Calu3 (cell line): Measurements from ENCODE around the gene ICOSLG. TPM values are rescaled to one million over a fixed set of nuclear protein-coding genes. Genes with fewer than 3 reads are reported as not detected.
"Not testable (repeated sequence)": the region's sequence is repeated elsewhere in the genome, so short reads cannot be mapped to it uniquely, and the experiment has no call there.

ENCODE experiments used
- BruUV-seq: library from RNA; stranded (reverse); fragments of 400-500 nt; replicated peaks from 2 replicates; lab custom pipeline; 2021; lab: Mats Ljungman, UMichigan
- CTCF ChIA-PET: fragments of 300-600 bp; sonication (Branson Sonifier 250); formaldehyde crosslinking; loops from one replicate; lab custom pipeline; 2022; ENCODE audit warnings: antibody characterized with exemption; lab: Charles Lee
- DNase-seq: peaks from one replicate; pipeline ENCODE4 v3.0.0; 2022
- H3K27ac Mint-ChIP-seq: one replicate; pipeline ENCODE4 v1.8.0; 2022; ENCODE audit warnings: mixed read lengths; ENCODE audit not compliant: unreplicated experiment
- H3K27me3 Mint-ChIP-seq: one replicate; pipeline ENCODE4 v1.8.0; 2022; ENCODE audit warnings: mixed read lengths; ENCODE audit not compliant: unreplicated experiment
- H3K36me3 Mint-ChIP-seq: one replicate; pipeline ENCODE4 v1.8.0; 2022; ENCODE audit warnings: mild to moderate bottlenecking, moderate library complexity, mixed read lengths; ENCODE audit not compliant: insufficient read depth, unreplicated experiment
- H3K4me1 Mint-ChIP-seq: one replicate; pipeline ENCODE4 v1.8.0; 2022; ENCODE audit warnings: mild to moderate bottlenecking, low read depth, mixed read lengths; ENCODE audit not compliant: unreplicated experiment
- H3K4me3 Mint-ChIP-seq: one replicate; pipeline ENCODE4 v1.8.0; 2022; ENCODE audit warnings: mild to moderate bottlenecking, low read depth, moderate library complexity, mixed read lengths; ENCODE audit not compliant: unreplicated experiment
- H3K9me3 Mint-ChIP-seq: one replicate; pipeline ENCODE4 v1.8.0; 2022; ENCODE audit warnings: low read depth, mixed read lengths; ENCODE audit not compliant: unreplicated experiment
- intact Hi-C: fragments of 100-400 bp; cut with micrococcal nuclease; formaldehyde crosslinking; loops from one replicate; pipeline ENCODE4 v1.10.0; 2022; ENCODE audit not compliant: unreplicated experiment
- total RNA-seq: library from RNA; stranded (reverse); gene quantifications from 2 replicates; pipeline ENCODE4 v1.2.3, GENCODE V29; 2022
- TF ChIP-seq, protein P1 (sequence below): fragments of 200-600 bp; IDR thresholded peaks from one replicate; pipeline ENCODE4 v1.8.0; 2022; ENCODE audit warnings: antibody characterized with exemption; ENCODE audit not compliant: unreplicated experiment

The ICOSLG gene
- total RNA-seq, 1 experiment from 2014 or later = 3.4 TPM

DNA sequence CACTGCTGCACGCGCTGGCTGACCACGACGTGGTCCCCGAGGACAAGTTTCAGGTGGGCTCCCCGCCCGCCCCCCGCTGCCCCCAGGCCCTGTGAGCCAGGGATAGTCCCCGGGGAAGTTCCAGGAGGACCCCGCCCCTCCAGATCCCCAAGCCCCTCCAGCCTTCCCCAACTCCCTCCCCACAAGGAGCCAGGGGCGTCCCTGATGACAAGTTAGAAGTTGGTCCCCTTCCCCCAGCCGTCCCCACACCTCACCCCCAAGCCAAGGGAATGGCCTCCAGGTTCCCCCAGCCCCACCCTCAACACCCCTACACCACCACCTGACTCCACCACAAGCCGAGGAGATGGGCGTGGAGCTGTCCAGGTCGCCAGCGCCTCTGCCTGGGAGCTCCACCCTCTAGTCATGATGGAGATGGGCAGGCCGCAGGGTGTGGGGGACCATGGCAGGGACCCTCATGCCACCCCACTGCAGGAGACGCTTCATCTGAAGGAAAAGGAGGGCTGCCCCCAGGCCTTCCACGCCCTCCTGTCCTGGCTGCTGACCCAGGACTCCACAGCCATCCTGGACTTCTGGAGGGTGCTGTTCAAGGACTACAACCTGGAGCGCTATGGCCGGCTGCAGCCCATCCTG lies 45.5 kb upstream of the ICOSLG start:
- no TSS peak for BruUV-seq
- Mint-ChIP-seq H3K4me3 (no peak overlapping the region), H3K27me3 (peaks cover 66% of the 10 kb centered on the region), H3K27ac (no peak overlapping the region), H3K36me3 (peaks cover 8% of the 10 kb centered on the region), H3K4me1 (no peaks in the 10 kb centered on the region), H3K9me3 (no peaks in the 10 kb centered on the region)
- DNase-seq = no peak
- TF ChIP-seq, protein P1, sequence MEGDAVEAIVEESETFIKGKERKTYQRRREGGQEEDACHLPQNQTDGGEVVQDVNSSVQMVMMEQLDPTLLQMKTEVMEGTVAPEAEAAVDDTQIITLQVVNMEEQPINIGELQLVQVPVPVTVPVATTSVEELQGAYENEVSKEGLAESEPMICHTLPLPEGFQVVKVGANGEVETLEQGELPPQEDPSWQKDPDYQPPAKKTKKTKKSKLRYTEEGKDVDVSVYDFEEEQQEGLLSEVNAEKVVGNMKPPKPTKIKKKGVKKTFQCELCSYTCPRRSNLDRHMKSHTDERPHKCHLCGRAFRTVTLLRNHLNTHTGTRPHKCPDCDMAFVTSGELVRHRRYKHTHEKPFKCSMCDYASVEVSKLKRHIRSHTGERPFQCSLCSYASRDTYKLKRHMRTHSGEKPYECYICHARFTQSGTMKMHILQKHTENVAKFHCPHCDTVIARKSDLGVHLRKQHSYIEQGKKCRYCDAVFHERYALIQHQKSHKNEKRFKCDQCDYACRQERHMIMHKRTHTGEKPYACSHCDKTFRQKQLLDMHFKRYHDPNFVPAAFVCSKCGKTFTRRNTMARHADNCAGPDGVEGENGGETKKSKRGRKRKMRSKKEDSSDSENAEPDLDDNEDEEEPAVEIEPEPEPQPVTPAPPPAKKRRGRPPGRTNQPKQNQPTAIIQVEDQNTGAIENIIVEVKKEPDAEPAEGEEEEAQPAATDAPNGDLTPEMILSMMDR = no peak
- CTCF ChIA-PET = no interaction called here
- intact Hi-C loops = no loop called here

DNA sequence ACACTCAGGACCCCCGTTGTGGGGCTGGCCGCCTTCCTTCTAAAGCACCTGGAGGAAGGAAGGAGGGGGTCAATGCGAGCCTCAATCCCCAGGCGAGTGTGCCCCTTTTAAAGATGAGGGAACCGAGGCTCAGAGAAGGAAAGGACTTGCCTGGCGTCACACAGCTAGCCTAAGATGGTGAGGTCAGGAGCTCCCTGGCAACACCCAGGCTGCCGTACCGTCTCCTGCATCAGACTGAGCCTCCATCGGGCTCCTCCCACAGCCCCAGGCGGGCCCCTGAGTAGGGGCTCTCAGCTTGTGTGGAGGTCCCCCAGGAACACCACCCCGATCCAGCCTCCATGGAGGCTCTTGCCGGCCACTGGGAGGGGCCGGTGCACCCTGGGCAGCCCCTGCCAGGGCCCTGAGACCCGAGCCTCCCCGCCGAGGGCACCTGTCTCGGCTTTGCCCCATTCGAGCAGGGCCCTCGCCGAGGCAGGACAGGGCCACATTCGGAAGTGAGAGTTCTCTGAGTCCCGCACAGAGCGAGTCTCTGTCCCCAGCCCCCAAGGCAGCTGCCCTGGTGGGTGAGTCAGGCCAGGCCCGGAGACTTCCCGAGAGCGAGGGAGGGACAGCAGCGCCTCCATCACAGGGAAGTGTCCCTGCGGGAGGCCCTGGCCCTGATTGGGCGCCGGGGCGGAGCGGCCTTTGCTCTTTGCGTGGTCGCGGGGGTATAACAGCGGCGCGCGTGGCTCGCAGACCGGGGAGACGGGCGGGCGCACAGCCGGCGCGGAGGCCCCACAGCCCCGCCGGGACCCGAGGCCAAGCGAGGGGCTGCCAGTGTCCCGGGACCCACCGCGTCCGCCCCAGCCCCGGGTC lies 44.6 kb upstream of the ICOSLG start, which contains the start of gene AIRE:
AIRE (plus strand) TSS at position 739 of the 855 bp plus-strand sequence. CDS start 131 bp downstream, outside the sequence.
- Mint-ChIP-seq H3K4me3 (no peak within 1 kb of the TSS), H3K27ac (no peak within 1 kb of the TSS), H3K9me3 (no peaks in the 10 kb centered on the region), H3K4me1 (no peaks in the 10 kb centered on the region), H3K36me3 (peaks cover 8% of the 10 kb centered on the region), H3K27me3 (peaks cover 58% of the 10 kb centered on the region)
- BruUV-seq = no TSS peak
- DNase-seq = no peak
- TF ChIP-seq, protein P1 = no peak
- CTCF ChIA-PET = interaction anchor here (0.9 kb wide), 1 partner anchor 17 kb away, joined by 3 read pairs; no protein-coding TSS in a partner anchor
- intact Hi-C loops = no loop called here

DNA sequence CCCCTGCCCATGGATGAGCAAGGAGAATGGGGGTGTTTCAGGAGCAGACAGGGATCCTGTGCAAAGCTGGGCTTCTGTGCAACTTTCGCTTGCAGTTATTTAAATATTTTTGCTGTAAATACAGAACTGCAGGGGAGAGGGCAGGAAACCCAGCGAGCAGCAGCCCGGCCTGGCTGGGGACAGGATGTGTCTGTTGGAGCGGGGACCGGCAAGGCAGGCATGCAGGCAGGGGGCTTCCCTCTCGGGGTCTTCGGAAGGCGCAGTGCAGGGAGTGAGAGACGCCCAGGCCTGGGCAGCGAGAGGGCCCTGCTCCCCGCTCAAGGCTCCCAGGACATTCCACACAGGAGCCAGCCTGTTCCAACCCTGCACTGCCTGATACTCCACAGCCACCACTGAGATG lies 43.2 kb upstream of the ICOSLG start:
- Mint-ChIP-seq H3K27me3 (peaks cover 44% of the 10 kb centered on the region), H3K27ac (no peak overlapping the region), H3K4me3 (no peak overlapping the region), H3K9me3 (no peaks in the 10 kb centered on the region), H3K4me1 (no peaks in the 10 kb centered on the region), H3K36me3 (peaks cover 8% of the 10 kb centered on the region)
- CTCF ChIA-PET = no interaction called here
- intact Hi-C loops = no loop called here
- BruUV-seq = no TSS peak
- no peak for DNase-seq
- TF ChIP-seq, protein P1 = no peak

DNA sequence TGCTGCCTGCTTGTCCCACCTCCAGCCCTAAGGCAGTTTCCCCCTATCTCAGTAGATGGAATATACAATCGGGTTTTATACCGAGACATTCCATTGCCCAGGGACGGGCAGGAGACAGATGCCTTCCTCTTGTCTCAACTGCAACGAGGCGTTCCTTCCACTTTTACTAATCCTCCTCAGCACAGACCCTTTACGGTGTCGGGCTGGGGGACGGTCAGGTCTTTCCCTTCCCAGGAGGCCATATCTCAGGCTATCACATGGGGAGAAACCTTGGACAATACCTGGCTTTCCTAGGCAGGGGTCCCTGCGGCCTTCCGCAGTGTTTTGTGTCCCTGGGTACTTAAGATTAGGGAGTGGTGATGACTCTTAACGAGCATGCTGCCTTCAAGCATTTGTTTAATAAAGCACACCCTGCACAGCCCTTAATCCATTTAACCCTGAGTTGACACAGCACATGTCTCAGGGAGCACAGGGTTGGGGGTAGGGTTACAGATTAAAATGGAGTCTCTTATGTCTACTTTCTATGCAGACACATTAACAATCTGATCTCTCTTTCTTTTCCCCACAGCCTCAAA lies 42.6 kb upstream of the ICOSLG start:
- intact Hi-C loops, H3K9me3 Mint-ChIP-seq, H3K36me3 Mint-ChIP-seq, H3K4me1 Mint-ChIP-seq, BruUV-seq, H3K4me3 Mint-ChIP-seq, DNase-seq, CTCF ChIA-PET, H3K27ac Mint-ChIP-seq: not testable (repeated sequence)
- H3K27me3 Mint-ChIP-seq = peaks cover 37% of the 10 kb centered on the region
